Kidney capillary endothelial cell (primary cell): ENCODE data around the gene CACNG4.
"Not testable (repeated sequence)": the region's sequence is repeated elsewhere in the genome, so short reads cannot be mapped to it uniquely, and the experiment has no call there.

Experiments used
- DNase-seq: peaks from one replicate; pipeline ENCODE4 v3.0.0-alpha.2; 2018; ENCODE audit warnings: low spot score

CACNG4 gene

GRCh38 chr17:66964930-66965800 is 658 bp downstream of the CACNG4 start:
- no peak for DNase-seq

- no peak for DNase-seq
These were observed 1.3 kb downstream of the CACNG4 start for GRCh38 chr17:66965801-66966262.

DNA sequence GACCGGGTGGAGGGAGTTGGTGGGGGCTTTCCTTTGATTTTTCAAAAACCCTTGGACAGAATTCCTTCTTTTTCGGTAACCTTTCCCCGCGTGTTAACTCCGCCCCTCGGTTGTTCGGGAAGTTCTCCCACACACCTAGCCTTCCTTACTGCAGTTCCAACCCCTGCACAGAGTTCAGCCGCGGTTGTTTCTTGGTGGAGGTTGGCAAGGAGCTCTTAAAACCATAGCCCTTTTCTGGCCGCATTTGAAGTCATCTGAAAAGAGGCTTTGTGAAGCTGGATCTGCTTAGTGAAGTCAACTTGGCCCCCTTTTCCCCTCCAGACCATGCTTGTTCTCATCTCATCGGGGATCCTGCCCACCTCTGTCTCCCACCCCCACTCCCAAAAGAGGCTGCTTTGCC is 1.8 kb downstream of the CACNG4 start:
- no peak for DNase-seq

- DNase-seq = no peak
These were observed 2.4 kb downstream of the CACNG4 start for GRCh38 chr17:66966704-66967418.

DNA sequence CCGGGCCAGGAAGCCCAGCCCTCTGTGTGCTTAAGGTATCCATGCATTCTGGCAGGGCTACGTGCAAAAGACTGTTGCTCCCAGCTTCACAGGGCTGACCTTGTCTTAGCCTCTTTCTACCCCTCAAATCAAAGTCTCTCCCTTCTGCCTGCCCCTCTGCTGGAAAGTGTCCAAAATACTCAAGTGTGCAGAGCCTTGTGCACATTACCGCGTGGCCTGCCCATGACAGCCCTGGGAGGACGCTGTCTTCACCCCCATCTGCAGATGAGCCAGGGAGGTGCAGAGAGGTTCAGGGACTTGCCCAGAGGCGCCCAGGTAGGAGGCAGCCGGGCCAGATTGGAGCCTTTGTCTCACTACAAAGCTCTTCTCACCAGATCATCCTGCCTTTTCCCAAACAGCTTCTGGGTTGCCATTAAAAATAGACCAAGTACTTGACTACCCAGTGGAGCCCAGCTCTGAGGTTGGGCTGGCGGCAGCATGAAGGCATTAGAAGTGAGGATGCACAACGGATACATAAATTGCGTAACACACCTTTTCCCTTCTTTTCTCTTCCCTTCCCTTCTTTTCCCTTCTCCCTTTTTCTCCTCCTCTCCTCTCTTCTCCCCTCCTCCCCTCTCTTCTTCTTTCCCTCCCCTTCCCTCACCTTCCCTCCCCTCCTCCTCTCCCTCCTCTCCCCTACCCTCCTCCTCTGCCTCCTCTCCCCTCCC is 3.5 kb downstream of the CACNG4 start:
- no peak for DNase-seq

DNA sequence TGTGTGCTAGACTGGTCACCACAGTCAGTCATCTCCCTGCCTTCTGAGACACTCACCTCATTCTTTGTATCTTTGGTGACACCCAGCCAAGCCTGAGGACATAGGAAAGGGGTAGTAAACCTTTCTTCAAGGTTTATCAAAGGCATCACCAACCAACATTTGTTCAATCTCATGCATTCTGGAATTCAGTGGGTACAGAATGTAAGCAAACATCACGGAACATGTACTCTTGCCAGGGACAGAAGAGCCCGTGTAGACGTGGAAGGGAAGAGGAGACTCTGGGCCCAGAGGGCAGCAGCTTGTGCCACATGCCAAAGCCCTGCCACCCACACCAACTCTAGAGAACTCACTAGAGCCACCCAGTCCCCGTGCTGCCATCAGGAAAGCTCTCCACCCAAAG is 4.4 kb downstream of the CACNG4 start:
- no peak for DNase-seq

GRCh38 chr17:66970140-66970539 is 5.6 kb downstream of the CACNG4 start:
- DNase-seq = no peak

- no peak for DNase-seq
These were observed 6.3 kb downstream of the CACNG4 start for GRCh38 chr17:66970797-66971196.

DNA sequence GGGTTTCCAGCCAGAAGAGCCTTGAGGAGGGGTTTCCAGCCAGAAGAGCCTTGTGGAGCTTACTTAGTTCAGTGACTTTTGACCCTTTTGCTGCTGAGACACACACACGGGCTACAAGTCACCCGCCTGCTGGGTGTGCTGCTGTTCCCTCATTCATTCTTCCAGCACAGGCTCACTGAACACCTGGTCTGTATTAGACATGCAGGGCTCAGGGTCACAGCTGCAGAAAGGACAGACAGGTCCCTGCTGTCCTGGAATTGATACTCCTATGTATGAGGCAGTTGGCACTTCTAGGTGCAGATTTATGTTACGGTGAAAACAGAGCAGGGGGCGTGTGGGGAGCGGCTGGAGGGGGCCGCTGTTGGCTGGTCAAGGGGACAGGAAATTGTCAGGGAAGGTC is 6.8 kb downstream of the CACNG4 start:
- DNase-seq = no peak

DNA sequence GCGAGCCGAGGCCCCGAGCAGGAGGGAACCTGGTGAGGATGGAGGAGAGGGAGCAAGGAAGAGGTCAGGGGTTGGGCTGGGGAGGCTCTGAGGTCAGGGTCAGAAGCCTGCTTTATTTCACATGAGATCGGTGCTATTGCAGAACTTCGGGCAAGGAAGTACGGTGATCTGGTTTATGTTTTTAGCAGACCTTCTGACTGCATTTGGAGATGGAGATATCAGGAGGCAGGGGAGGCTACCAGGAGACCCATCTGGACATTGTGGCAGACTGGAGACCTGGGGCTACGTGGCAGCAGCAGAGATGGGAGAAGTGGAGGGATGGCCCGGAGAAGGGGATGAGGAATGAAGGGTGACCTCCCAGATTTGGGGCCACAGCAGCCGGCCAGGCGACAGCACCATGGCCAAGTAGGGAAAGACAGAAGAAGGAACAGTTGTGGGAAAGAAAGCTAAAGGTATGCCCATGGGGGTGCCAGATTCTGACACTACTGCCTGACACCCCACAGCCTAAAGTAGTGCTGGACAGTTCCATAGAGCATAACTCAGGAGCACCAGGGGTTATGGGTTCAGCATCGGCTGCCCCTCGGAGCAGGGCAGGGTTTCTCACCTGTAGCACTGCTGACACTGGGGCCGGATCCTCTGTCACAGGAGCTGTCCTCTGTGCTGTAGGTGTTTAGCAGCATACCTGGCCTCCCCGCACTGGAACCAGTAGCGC is 7.4 kb downstream of the CACNG4 start:
- no peak for DNase-seq

DNA sequence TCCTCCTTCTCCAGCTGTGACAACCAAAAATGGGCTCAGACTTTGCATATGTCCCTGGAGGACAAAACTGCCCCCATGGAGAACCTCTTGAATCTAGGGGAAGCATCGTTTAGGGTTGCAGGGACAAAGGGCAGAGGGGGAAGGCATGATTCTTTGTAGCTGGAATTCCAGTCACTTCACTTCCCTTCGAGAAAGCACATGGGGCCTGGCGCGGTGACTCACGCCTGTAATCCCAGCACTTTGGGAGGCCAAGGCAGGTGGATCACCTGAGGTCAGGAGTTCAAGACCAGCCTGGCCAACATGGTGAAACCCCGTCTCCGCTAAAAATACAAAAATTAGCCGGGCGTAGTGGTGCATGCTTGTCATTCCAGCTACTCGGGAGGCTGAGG is 7.9 kb downstream of the CACNG4 start:
- DNase-seq = not testable (repeated sequence)

DNA sequence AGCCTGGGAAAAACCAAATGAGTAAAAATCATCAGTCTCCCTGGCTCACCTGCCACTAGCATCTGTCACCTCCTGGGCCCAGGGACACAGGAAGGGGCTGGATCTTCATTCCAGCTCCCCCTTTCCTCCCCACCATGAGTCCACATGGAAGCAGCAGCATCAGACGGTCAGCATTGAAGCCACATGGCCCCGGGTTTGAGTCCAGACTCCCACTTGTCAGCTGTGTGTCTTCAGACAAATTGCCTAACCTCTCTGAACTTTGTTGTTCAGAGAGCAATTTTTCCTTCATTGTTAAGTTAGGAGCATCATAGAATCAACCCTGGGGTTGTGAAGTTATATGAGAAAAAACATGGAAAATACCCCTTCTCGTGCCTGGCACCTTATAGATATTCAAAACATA is 10.7 kb downstream of the CACNG4 start:
- DNase-seq = no peak

DNA sequence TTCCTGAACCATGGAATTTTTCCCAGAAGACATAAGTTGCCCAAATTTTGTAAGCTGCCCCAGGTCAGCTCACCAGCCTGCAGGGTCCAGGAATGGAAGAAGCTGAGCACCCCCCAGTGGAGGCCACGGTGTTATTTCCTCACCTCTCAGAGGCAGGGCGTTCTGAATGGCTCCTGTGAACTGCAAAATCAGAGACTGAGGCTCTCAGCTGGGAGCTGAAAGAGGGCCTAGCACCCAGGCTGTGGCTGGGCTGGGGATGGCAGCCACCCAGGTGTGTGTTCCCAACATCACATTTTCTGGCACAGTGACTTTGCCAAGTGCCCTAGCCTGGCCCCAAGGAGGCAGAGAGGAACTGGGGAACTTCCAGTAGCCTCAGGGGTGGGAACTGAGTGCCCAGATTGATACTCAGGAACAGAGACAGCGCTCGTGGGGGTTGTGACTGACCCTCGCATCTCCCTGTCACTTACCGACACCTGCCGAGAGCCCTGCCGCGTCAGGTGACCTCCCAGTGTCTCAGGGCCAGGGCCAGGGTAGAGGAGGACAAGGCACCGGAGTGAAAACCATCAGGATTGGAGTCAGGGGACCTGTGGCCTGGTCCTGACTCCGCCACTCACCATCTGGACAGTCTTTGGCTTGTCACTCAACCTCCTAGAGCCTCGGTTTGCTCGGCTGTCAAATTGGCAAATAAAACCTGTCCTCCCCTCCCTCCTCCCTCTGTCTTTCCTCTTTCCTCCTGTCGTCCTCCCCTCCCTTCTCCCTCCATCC is 11.3 kb downstream of the CACNG4 start:
- no peak for DNase-seq

DNA sequence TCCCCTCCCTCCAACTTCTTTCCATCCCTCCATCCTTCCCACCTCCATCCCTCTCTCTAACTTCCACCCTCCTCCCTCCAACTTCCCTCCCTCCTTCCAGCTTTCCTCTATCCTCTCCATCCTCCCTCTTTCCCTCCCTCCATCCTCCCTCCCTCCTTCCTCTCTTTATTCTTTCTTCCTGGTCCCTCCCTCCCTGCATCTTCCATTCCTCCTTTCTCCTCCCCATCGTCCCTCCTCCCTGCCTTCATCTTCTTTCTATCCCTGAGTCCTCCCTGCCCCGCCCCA is 11.8 kb downstream of the CACNG4 start:
- no peak for DNase-seq

DNA sequence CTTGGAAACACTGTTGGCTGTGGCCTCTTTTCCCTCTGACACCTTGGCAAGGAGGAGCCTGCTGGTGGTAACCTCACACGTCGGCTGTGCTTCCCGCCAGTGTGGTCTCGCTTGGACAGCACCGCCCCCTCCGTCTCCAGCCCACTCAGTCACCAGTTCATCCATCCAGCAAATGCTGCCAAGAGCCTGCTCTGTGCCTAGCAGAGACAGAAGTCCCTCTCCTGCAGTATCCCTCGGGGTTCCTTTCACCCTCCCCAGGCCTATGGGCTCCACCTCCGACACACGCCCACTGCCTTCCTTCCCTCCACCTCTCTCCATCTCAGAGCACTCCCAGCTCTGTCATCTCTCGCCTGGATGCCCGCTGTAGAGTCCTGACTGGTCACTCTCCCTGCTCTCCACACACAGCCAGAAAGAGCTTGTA is 12.3 kb downstream of the CACNG4 start:
- no peak for DNase-seq

DNA sequence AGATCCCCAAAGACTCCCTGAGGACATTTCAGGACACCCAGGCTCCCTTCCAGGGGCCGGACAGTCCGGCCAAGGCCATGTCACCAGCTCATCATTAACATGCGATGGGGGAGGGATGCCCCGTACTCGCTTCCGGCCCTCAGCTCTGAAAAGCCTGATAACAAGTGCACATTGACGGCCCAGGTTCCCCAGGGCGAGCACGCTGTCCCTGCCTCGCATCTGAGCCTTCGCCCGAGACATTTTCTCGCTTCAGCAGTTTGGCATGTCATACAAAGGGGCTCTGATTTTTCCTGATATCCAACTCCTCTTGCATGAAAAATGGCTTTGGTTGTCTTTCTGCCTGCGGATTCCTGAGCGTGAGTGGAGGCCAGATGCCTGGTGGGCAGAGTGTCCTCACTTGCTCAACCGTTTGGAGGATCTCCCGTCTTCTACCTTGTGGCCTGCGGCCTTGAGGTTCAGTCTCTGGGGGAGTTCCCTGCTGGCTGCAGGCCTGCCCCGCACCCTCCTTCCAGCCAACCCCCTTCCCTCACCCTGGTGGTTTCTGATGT is 14.1 kb downstream of the CACNG4 start:
- no peak for DNase-seq

GRCh38 chr17:66980896-66981295 is 16.4 kb downstream of the CACNG4 start:
- no peak for DNase-seq

GRCh38 chr17:66981983-66982508 is 17.5 kb downstream of the CACNG4 start:
- DNase-seq = no peak

GRCh38 chr17:66983414-66984021 is 19.0 kb downstream of the CACNG4 start:
- DNase-seq = no peak

GRCh38 chr17:66984730-66985129 is 20.2 kb downstream of the CACNG4 start:
- no peak for DNase-seq
